ENCODE measurements around the gene CERS6. TPM values are rescaled to one million over a fixed set of nuclear protein-coding genes. Genes with fewer than 3 reads are reported as not detected.

The CERS6 gene
- polyA plus RNA-seq, 1 donor, result 33.8 TPM

DNA sequence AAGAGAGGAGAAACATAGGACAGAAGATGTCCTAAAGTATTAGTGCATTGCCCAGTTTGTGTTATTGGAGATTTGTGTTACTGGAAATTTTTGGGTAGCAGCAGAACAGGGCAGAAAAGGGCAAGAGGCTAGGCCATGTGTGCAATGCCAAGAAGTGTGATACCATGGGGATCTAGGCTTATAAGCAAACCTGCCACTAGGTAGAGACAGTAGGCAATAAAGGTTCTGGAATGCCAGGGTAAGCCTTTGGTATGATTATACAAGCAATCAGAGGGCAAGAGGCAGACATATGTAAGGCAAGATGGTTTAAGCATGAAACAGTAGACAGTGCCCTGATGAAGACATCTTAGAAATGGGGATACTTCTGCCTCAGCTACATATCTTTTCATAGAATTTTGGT is 12.3 kb upstream of the CERS6 start:
- no peak for DNase-seq

DNA sequence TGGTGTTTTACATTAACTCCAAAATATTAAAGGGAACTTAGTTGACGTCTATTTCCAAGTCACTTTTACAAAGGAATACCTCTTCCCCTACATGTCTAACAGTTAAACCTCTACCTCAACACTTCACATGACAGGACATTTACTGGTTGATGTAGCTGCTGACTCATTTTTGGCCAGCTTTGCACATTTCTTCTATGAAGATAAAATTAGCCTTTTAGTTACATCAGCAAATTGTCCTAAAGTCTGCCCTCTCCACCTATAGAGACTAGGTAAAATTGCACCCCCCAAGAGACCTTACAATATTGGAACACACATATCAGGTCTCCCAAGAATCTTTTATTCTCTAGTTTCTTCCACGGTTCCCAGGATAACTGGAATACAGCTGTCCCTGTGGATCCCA is 10.1 kb upstream of the CERS6 start:
- DNase-seq, result no peak

DNA sequence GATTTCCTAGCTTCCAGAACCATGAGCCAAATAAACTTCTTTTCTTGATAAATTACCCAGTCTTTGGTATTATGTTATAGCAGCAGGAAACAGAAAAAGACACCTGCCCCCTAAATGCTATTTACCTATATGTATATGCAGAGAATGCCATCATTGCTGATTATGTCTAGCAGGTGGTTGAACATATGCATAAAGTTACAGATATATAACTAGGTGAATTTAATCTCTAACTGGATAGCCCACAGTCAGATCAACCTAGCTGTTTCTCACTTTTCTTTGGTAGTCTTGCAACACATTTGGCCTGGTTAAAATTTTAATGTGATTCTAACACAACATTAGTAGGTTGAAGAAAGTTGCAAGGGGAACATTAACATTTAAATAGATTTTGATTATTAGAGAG is 7.1 kb upstream of the CERS6 start:
- DNase-seq, result no peak

DNA sequence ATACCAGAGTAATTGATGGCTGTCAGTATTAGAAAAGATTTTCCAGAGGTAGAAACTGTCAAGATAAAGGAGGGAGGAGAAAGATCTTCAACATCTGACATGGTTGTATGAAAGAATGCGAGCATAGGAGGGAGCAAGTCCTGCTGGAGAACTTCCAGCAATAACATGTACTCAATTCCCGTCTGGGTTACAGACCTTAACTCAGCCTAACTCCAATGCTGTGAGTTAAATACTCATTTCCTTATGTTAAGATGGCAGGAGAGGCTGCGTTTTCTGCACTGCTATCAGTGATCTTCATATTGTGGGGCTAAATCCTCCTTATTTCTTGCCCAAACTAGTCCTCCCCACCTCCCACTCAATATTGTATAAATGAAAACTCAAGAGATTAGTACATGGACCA is 6.7 kb upstream of the CERS6 start:
- no peak for DNase-seq

DNA sequence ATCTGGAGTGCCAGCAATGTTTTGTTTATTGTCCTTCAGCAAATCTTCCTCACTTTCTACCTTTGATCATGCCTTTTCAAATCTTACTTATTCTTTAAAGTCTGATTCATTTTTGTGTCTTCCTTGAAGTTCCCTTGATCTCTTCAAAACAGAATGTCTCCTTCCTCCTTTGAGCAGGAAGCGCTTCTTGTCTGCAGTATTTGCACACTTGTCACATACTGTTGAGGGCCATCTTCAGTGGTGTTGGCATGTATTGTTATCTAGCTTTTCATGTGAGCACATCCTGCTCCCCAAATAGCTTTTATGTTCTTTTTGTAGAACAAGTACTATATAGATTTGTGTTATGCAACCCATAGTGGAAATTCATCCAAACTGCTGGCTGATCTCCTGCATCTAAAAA is 5.9 kb upstream of the CERS6 start:
- DNase-seq, result no peak

DNA sequence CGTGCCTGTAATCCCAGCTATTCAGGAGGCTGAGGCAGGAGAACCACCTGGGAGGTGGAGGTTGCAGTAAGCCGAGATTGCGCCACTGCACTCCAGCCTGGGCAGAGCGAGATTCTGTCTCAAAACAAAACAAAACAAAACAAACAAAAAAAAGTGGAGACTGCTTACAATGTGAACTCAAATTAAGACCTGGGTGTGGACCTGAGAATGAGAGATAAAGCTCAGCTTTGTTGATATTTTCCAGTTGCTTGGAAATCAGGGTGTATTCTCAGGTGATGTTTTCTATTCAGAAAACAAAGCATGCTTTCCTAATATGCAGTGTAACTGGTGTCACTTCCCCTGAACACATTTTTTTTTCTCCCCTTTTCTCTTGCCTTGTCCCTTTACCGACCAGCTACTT is 5.3 kb upstream of the CERS6 start:
- no peak for DNase-seq

DNA sequence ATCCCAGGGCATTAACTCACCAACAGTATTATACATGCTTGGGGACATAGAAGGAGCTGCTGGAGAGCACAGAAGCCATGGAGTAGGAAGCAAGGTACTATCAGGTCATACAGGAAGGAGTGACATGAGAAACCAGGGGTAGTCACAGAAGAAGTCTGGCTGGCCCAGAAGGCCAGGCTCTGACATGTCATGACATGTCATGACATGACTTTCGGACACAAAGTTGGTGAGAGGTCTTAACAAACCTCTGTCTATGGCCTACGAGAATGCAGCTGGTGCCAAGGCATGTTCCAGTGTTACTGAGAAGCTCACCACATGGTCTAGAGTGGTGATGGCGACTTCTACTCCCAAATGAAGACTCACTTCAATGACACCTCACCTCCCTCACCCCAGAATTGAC is 3.3 kb upstream of the CERS6 start:
- no peak for DNase-seq

DNA sequence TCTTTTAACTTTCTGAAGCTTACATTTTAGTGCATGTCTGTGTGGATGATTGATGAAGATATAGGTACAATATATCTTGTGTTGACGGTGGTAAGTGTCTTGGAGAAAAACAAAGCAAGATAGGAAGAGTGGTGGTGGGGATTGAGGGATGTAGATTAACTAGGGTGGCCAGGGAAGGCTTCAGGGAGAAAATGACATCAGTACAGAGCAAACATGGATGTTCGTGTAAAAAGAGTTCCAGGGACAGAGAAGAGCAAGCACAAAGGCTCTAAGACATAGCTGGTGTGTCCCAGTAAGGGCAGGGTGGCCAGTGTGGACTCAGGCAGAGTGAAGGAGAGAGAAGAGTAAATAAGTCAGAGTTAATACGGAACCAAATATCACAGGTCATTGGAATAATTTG is 2.7 kb upstream of the CERS6 start:
- no peak for DNase-seq

DNA sequence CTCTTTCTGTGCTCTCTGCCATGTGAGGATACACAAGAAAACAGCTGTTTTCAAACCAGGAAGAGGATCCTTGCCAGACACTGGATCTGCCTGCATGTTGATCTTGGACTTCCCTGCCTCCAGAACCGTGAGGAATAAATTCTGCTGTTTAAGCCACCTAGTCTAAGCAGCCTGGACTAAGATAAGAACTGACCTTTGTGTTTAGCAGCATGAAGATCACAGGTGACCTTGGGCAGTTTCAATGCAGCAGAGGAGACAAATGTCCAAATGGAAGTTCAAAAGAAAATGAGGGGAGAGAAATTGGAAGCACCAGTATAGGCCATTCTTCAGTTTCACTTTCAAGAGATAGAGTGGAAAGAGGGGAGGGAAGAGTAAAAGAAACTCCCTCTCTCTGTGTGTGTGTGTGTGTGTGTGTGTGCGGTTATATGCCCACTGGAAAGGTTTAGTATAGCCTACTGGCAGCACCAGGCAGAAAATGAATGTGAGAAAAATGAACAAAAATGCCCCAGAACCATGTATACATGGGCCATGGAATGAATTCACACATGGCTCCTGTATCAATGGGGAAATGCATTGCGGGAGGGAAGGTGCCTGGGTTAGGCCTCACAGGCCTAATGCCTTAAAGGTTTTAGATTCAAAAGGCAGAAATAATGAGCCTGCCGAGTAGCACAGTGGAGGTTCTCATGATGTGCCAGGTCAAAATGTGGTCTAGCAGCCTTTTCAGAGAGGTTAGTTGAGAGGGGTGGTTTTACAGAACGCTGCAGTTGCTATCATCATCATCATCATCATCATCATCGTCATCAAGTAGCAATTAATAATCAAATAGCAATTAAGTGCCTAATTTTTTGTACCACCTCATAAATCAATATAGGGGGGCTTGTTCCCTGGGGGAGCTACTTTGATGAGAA is 1.1 kb upstream of the CERS6 start:
- peak; percentile 28 for DNase-seq

DNA sequence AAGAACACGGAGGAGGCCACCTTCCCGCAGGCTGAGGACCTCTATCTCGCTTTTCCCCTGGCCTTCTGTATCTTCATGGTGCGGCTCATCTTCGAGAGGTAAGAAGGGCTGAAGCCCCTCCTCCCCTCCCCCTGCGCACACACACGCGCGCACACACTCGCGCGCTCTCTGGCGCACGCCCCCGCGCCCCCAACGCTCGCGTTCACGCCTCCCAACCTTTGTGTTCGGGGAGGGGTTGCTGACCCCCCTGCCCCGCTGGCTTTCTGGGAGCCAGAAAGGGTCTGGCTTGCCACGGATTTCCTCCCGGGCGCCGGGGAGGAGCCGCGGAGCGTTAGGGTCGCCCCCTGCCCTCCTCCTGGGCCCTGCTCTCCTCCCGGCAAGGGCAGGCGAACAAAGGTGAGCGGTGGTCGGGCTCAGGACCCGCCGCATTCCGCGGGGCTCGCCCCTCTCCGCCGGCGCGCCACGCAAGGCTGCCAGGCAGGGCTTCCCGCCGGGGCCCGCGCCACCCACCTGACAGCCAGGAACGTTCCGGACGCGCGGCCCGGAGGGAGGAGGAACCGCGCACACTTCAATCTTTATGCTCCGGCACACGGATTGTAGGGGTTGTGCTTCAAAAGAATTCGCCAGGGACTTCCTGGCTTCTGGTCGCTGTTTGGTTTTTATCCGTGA is 583 bp downstream of the CERS6 start:
- peak; percentile 60 for DNase-seq

DNA sequence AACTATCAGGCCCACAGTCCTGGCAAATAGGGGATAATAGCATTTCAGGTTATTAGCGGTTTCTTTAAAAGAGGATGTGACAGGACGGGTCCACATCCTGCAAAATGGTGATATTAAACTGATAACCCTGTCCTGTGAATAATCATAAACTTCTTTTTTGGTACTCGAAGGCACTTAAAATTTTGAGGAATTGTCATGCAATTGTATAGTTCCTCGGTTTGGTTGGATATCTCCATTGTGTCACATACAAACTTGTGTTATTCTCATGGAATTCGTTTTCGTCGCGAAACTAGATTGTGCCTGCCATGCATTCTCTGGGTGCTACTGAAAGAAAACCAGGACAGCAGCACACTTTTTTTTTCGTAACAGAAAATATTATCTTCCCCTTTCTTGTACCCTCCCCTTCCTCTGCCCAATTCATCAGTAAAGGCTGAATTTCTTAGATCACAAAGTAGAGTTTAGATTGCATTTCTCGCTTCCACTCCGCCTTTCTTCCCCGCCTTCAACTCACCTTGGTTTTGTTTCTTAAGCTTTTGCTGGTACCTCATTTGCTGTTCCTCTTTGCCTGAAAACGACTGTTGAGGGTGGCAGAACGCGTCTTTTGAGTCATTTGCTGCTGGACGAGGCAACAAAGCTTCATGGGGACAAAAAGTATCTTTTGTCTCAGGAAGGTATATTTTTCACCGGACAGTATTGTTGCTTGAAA is 1.3 kb downstream of the CERS6 start:
- DNase-seq, result no peak

DNA sequence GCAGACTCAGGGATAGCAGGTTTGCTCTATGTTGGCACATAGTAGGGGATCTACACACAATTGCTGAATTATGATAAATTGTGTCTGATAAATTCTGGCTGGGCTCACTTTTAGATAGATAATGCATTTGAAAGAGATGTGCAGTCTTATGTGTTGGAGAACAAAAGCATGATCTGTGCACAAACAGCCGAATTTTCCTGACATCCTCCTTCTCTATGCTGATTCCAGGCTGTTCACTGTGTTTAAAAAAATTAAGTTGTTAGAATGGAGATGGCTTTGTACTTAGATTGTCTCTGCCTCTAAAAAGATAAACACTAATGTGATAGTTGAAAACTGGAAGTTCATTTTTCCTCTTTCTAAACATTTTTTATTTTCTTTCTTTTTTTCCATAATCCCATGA is 2.1 kb downstream of the CERS6 start:
- DNase-seq, result no peak

DNA sequence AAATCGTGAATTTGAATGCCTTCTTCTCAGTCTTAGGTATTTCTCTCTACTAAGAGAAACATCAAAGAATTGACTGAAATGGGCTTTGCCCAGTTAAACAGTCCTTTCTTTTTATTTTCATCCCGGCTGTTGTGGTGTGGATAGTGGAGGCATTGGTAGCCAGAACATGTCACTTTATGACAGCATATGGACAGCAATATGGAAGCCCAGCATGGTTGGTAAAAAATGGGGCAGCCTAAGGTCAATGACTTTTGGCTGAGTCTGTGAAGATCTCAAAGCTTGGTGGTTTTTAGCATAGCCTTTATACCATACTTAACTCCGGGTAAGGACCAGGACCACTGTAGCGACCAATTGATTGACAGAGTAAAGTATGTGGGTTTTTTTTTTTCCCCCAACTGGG is 3.2 kb downstream of the CERS6 start:
- no peak for DNase-seq

DNA sequence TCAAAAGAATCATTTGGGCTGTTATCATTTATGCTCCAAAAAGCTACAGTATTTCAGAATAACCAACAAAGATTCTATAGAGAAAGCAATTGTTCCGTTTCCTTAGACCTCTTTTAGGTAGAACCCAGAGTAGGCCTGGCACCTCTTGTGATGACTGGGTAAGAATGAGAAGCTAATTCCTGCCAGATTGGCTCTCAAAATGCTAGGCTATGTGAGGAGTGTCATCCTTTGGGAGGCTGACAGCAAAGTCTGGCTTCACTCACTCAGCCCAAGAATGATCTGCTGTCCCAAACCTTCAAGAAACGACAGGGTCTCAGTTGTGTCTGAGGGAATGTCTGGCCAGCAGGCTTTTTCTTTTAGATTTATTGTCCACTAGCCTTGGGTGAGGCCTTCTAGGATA is 4.5 kb downstream of the CERS6 start:
- DNase-seq, result no peak

DNA sequence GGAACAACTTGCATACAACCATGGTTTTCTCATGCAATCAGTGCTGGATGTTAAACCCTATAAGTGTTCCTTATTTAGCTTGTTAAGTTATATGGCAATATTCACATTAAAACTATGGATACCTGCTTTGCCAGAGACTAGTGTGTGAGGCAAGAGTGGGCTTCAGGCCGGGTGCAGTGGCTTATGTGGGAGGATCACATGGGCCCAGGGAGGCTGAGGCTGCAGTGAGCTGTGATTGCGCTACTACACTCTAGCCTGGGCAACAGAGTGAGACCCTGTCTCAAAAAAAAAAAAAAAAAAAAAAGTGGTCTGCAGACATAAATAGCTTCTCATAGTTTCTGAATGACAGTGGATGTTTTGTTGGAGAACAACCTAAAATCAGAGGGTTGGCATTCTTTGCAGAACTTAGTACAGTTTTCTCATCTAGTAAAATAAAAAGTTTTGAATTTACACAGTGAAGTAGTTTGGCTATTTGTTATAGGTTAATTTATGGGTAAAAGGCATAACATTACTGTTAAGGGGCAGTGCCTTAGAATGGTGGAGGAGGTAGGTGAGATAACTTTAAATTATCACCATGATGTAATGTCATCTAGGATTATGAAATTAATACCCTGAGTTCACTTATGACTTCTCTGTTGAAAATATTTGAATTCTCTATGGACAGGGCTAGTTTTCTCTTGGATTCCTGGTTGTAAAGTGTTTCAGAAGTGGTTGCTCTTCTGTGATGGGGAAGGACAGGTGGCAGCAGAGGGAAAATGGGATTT is 5.3 kb downstream of the CERS6 start:
- no peak for DNase-seq

DNA sequence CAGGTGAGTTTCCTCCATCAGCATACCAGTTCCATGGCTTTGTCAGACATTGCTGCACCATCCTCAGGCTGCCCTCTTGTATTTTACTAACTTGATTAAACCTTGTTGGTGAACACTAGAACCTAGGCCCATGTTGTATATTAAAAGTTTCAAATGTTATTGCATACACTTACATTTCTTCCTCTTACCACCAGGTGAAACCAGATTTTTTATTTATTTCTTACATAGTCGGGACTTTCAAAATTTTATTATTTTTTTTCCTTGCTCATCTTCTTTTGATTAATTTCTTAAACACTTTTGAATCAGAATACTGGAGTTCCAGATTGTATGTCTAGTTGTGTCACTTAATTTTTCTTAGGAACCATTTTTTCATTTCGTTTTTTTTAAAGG is 5.9 kb downstream of the CERS6 start:
- DNase-seq, result no peak

DNA sequence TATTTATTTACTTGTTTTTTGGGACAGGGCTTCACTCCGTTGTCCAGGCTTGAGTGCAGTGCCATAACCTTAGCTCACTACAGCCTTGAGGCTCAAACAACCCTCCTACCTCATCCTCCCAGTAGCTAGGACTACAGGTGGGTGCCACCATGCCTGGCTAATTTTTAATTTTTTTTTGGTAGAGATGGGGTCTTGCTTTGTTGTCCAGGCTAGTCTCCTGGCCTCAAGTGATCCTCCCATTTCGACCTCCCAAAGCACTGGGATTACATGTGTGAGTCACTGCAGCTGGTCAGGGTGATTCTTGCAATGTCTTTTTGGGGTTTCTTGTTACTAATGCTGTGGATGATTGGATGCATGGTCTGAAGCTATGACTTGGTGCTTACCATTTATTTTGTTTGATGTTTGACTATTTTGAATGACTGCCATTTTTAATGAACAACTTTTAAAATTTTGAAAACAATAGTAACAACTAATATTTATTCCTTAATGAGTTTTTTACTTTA is 6.5 kb downstream of the CERS6 start:
- DNase-seq, result no peak

DNA sequence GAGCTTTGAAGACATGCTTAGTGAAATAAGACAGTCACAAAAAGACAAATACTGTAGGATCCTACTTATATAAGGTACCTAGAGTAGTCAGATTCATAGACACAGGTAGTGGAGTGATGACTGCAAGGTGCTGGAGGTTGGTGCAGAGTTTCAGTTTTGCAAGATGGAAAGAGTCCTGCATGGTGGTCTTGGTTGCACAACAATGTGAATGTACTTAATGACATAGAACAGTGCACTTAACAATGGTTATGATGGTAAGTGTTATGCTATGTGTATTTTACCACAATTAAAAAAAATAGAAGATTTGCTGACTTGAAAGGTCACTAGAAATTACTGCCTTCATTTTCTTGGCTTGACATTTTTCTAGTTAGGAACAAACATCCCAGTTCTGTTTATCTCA is 9.5 kb downstream of the CERS6 start:
- no peak for DNase-seq

DNA sequence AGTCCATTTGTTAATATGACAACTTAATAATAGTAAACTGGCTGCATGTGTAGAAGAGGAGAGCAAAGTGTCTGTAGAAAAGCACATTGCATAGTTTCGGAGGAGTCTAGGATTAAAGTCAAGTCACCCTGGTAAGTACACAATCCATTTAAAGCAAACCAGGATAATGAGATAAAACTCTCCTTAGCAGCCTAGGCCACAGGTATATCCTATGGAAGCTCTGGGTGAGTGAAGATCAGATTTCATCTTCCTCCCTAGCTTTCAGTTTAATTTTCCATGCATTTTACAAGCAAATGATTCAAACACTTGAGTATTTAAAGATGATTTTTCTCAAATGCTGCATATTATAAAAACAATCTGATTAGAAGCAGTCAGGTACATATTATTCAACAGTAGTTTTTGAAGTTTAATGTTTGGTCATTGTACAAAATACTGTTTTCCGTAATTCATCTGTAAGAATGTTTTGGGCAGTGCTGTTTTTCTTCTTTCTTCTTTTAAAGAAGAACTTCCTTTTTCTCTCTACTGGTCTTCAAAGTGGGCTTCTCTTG is 10.2 kb downstream of the CERS6 start:
- no peak for DNase-seq

DNA sequence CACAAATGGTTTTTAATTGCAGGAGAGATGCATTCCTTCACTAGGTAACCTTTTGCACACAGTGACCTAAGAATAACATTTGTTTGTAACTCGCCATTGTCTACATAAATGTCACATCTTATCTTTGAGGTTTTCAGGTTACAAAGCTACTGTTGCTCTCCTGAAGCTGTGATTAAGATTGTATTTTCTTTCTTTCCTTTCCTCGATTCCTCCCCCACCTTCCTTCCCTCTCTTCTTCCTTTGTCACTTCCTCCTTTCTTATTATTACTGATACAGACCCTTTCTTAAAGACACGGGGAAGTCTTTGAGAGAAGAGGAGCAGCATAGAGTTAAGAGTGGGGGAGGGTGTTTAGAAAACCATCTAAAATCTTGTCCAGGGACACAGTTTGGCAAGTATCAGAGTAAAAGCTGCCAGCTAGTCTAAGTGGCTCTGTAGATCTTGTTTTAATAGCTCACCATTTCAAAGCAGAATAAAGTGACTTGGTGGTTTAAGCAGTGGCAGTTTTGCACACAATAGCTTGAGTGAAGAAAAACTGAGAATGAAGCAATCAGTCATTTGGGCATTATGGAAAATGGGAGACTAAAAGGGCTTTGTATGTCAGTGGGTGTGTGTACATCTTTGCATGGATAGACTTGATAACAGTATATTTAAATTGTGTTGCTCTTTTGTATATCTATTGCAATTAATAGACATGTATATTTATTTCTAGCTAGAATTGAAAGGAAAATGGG is 10.9 kb downstream of the CERS6 start:
- DNase-seq, result no peak

DNA sequence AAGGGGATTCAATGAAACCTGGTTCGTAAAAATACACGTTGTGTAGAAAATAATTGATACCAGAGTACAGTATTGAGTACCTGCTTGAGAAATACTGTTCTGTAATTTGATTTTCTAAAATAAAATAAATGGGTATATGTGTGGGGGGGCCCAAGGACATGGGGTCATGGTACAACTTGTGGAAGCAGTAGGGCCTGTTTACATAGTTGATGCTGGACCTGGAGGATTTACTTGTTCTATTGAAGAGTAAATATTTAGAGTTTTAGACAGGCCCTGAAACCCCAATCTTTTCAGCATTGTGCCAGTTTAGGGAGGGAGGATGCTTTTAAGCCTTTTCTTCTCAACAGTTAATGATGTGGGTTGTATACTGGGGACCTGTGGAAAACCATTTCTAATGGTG is 11.7 kb downstream of the CERS6 start:
- no peak for DNase-seq

DNA sequence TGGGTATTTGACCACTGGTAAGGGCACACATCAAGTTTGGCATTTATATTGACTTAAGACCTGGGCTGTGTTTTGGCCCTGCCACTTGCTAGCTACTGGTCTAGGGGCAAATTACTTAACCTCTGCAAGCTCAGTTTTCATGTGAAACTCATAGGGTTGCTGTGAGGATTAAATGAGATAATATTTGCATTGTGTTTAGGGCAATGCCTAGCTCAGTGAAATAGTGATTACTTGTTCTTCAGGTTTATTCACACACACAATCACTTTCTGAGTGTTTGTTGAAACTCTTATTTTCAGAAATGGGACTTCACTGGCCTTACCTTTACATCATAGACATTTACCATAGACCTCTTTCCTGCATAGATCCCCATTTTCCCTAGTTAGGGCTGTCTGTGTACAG is 12.3 kb downstream of the CERS6 start:
- DNase-seq, result no peak
